HG02852 (cell line): ENCODE data around the gene BAHCC1.

Experiments used
- ATAC-seq: cut with Tn5 transposase; IDR thresholded peaks from one replicate; pipeline ENCODE4 v1.9.1; 2021; ENCODE audit warnings: mild to moderate bottlenecking, moderate library complexity; ENCODE audit not compliant: unreplicated experiment

Gene BAHCC1

GRCh38 chr17:81366648-81367047, 28.6 kb upstream of the BAHCC1 start:
- no peak for ATAC-seq

- ATAC-seq = no peak
Measured at GRCh38 chr17:81367171-81367570, 28.1 kb upstream of the BAHCC1 start.

- ATAC-seq = no peak
Measured at GRCh38 chr17:81368161-81369022, 26.9 kb upstream of the BAHCC1 start.

- ATAC-seq = no peak
Measured at GRCh38 chr17:81370294-81370693, 25.0 kb upstream of the BAHCC1 start.

- no peak for ATAC-seq
Measured at GRCh38 chr17:81371910-81372760, 23.1 kb upstream of the BAHCC1 start.

- no peak for ATAC-seq
Measured at GRCh38 chr17:81373536-81374160, 21.6 kb upstream of the BAHCC1 start.

- ATAC-seq = no peak
Measured at GRCh38 chr17:81374890-81375289, 20.4 kb upstream of the BAHCC1 start.

GRCh38 chr17:81376946-81377714, 18.1 kb upstream of the BAHCC1 start:
- ATAC-seq = no peak

GRCh38 chr17:81378941-81379511, 16.2 kb upstream of the BAHCC1 start:
- no peak for ATAC-seq

- ATAC-seq = no peak
Measured at GRCh38 chr17:81379523-81379942, 15.7 kb upstream of the BAHCC1 start.

GRCh38 chr17:81380131-81380530, 15.1 kb upstream of the BAHCC1 start:
- no peak for ATAC-seq

- ATAC-seq = no peak
Measured at GRCh38 chr17:81380666-81381518, 14.4 kb upstream of the BAHCC1 start.

- no peak for ATAC-seq
Measured at GRCh38 chr17:81381632-81382577, 13.4 kb upstream of the BAHCC1 start.

GRCh38 chr17:81382851-81383250, 12.4 kb upstream of the BAHCC1 start:
- ATAC-seq = no peak

- ATAC-seq = no peak
Measured at GRCh38 chr17:81383504-81384421, 11.5 kb upstream of the BAHCC1 start.

- ATAC-seq = no peak
Measured at GRCh38 chr17:81384929-81385319, 10.3 kb upstream of the BAHCC1 start.
